Measurements from ENCODE around the gene SRSF12. TPM values are rescaled to one million over a fixed set of nuclear protein-coding genes. Genes with fewer than 3 reads are reported as not detected.
A peak's percentile ranks its signal among the peaks of the same experiment; 100 is the strongest.

Gene SRSF12
- total RNA-seq, 1 donor from 2014 or later, result 21.9 TPM

DNA sequence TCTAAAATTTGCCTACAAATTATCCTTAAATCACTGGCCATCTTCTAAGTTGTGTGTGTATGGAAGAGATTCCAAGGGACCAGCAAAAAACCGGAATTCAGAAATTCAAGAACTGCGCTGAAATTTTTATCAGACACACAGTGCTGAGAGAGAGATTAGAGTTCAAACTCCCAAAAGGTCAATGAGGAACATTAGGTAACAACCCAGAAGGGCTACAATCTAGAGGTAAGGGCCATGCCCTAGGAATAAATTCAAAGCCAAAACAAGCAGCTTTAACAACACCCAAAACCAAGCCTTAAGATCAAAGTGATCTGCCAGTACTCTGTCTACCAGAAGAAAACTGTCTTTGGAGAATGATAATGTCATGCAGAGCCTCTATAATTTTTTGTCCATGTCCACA, 17.8 kb downstream of the SRSF12 start:
- H3K4me3 Mint-ChIP-seq, result no peak overlapping the region

GRCh38 chr6:89098461-89098860, 19.4 kb downstream of the SRSF12 start:
- Mint-ChIP-seq H3K36me3 (ENCODE audit: low read depth) (peaks cover 3% of the 10 kb centered on the region), H3K4me1 (no peaks in the 10 kb centered on the region), H3K4me3 (no peak overlapping the region), H3K27me3 (ENCODE audit: low read depth) (no peaks in the 10 kb centered on the region), H3K9me3 (no peaks in the 10 kb centered on the region), H3K27ac (ENCODE audit: unreplicated experiment) (no peak overlapping the region)
- no peak for DNase-seq (ENCODE audit: low read depth, low spot score)
- TF ChIP-seq, protein P1, sequence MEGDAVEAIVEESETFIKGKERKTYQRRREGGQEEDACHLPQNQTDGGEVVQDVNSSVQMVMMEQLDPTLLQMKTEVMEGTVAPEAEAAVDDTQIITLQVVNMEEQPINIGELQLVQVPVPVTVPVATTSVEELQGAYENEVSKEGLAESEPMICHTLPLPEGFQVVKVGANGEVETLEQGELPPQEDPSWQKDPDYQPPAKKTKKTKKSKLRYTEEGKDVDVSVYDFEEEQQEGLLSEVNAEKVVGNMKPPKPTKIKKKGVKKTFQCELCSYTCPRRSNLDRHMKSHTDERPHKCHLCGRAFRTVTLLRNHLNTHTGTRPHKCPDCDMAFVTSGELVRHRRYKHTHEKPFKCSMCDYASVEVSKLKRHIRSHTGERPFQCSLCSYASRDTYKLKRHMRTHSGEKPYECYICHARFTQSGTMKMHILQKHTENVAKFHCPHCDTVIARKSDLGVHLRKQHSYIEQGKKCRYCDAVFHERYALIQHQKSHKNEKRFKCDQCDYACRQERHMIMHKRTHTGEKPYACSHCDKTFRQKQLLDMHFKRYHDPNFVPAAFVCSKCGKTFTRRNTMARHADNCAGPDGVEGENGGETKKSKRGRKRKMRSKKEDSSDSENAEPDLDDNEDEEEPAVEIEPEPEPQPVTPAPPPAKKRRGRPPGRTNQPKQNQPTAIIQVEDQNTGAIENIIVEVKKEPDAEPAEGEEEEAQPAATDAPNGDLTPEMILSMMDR (conservative IDR thresholded peaks at IDR 0.05), result no peak

More for the DNA sequence above, 17.8 kb downstream of the SRSF12 start:
- H3K4me1 Mint-ChIP-seq, result no peaks in the 10 kb centered on the region
- H3K27me3 Mint-ChIP-seq (ENCODE audit: low read depth), result no peaks in the 10 kb centered on the region
- H3K36me3 Mint-ChIP-seq (ENCODE audit: low read depth), result peaks cover 4% of the 10 kb centered on the region
- DNase-seq (ENCODE audit: low read depth, low spot score), result no peak
- peak overlapping the region; percentile 36 for H3K27ac Mint-ChIP-seq (ENCODE audit: unreplicated experiment)
- TF ChIP-seq, protein P1 (conservative IDR thresholded peaks at IDR 0.05), result no peak
- H3K9me3 Mint-ChIP-seq, result no peaks in the 10 kb centered on the region

- Mint-ChIP-seq H3K4me3 (no peak overlapping the region), H3K36me3 (ENCODE audit: low read depth) (peaks cover 10% of the 10 kb centered on the region), H3K27ac (ENCODE audit: unreplicated experiment) (no peak overlapping the region), H3K4me1 (peaks cover 17% of the 10 kb centered on the region), H3K27me3 (ENCODE audit: low read depth) (no peaks in the 10 kb centered on the region), H3K9me3 (no peaks in the 10 kb centered on the region)
- TF ChIP-seq, protein P1 (conservative IDR thresholded peaks at IDR 0.05), result no peak
- DNase-seq (ENCODE audit: low read depth, low spot score), result no peak
Measured at GRCh38 chr6:89087881-89088280, 30.0 kb downstream of the SRSF12 start.

- Mint-ChIP-seq H3K4me3 (peak overlapping the region; percentile 60), H3K9me3 (no peaks in the 10 kb centered on the region), H3K27me3 (ENCODE audit: low read depth) (peaks cover under 1% of the 10 kb centered on the region), H3K4me1 (peaks cover 24% of the 10 kb centered on the region), H3K27ac (ENCODE audit: unreplicated experiment) (no peak overlapping the region), H3K36me3 (ENCODE audit: low read depth) (peaks cover 10% of the 10 kb centered on the region)
- TF ChIP-seq, protein P1 (conservative IDR thresholded peaks at IDR 0.05), result no peak
- no peak for DNase-seq (ENCODE audit: low read depth, low spot score)
Measured at GRCh38 chr6:89085409-89086205, 32.3 kb downstream of the SRSF12 start.

- Mint-ChIP-seq H3K27me3 (ENCODE audit: low read depth) (peaks cover 3% of the 10 kb centered on the region), H3K9me3 (no peaks in the 10 kb centered on the region), H3K4me1 (peaks cover 24% of the 10 kb centered on the region), H3K36me3 (ENCODE audit: low read depth) (peaks cover 10% of the 10 kb centered on the region), H3K4me3 (peak overlapping the region; percentile 60), H3K27ac (ENCODE audit: unreplicated experiment) (no peak overlapping the region)
- TF ChIP-seq, protein P1 (conservative IDR thresholded peaks at IDR 0.05), result no peak
- no peak for DNase-seq (ENCODE audit: low read depth, low spot score)
Measured at GRCh38 chr6:89084954-89085353, 32.9 kb downstream of the SRSF12 start.

All from neural crest cell (in vitro differentiated cells).